Prostate gland (tissue), 2 donors: ENCODE data around the gene THSD4. TPM values are rescaled to one million over a fixed set of nuclear protein-coding genes. Genes with fewer than 3 reads are reported as not detected.

Experiments
- DNase-seq: peaks from one replicate; pipeline ENCODE4 v3.0.0-alpha.2; 2019; ENCODE audit warnings: low spot score
- H3K27ac ChIP-seq, 2 donors: fragments of 200-600 bp; sonication (generic); 2 replicates each; pipeline ENCODE4 v1.5.1; 2017 to 2019
- H3K27me3 ChIP-seq: fragments of 200-600 bp; sonication (generic); replicated peaks from 2 replicates; pipeline ENCODE4 v1.5.1; 2019; ENCODE audit not compliant: insufficient read depth
- H3K36me3 ChIP-seq, 2 donors: fragments of 200-600 bp; sonication (generic); 1 replicate in 1 of 2; 2 replicates in 1 of 2; pipeline versions ENCODE4 v1.5.1 to v1.8.1; 2017 to 2019
- H3K4me1 ChIP-seq: fragments of 200-600 bp; sonication (generic); replicated peaks from 2 replicates; pipeline ENCODE4 v1.5.1; 2019
- H3K4me3 ChIP-seq, 2 donors: fragments of 200-600 bp; sonication (generic); 2 replicates each; pipeline ENCODE4 v1.5.1; 2017 to 2019
- H3K9me3 ChIP-seq: fragments of 200-600 bp; sonication (generic); 2 replicates; pipeline ENCODE4 v1.5.1; 2017
- POLR2A ChIP-seq: fragments of 450-650 bp; IDR thresholded peaks from one replicate; pipeline ENCODE4 v1.6.1; 2016; ENCODE audit warnings: antibody characterized with exemption, mild to moderate bottlenecking
- POLR2AphosphoS5 ChIP-seq: sonication (generic); formaldehyde crosslinking; IDR thresholded peaks from one replicate; pipeline ENCODE4 v1.6.1; 2017; ENCODE audit warnings: antibody characterized with exemption
- WGBS: methylation state at CpG from one replicate; pipeline ENCODE4 v1.1.5; 2018; 5-methylcytosine and 5-hydroxymethylcytosine counted together
- intact Hi-C: fragments of 100-400 bp; cut with DNase I; formaldehyde crosslinking; loops from one replicate; pipeline ENCODE4 v1.14.2; 2022
- total RNA-seq, 2 donors: library from RNA; depleted of rRNA; stranded (reverse); fragments of >200 nt; gene quantifications; one replicate each; pipeline ENCODE4 v1.1.0, GENCODE V29; 2016
- TF ChIP-seq, protein P1 (sequence below), 4 experiments: fragments of 200-600 bp in 2 of 4; fragments of 450-650 bp in 2 of 4; sonication (generic) in 2 of 4; IDR thresholded peaks; 1 replicate in 3 of 4; 2 replicates in 1 of 4; pipeline ENCODE4 v1.5.1; 2016 to 2019; ENCODE audit warnings: antibody characterized with exemption in 4 of 4, mild to moderate bottlenecking in 2 of 4, moderate library complexity in 2 of 4

The THSD4 gene
- total RNA-seq, 2 donors from 2014 or later, result 84.1 to 223 TPM

DNA sequence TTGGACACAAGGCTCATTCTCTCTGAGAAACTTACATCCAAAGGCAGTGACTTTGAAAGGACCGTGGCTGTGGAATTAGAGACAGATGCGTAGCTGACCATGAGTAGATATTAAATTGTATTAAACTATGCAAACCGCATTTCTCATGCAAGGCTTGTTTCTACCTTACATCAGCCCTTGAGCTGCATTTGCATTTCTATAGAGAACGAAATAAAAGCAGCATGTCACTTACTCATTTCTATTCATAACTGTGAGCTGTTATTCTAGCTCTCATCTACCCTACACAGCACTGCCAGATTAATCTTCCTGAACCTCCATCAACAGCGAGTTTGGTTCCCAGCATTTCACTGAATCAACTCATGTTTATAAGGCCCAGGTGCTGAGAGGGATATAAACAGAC, 72.3 kb downstream of the THSD4 start:
- H3K9me3 ChIP-seq, result no peaks in the 10 kb centered on the region
- H3K27ac ChIP-seq, result no peak overlapping the region
- no peak overlapping the region for H3K4me3 ChIP-seq
- intact Hi-C loops, result no loop called here
- no peak for DNase-seq
- TF ChIP-seq POLR2A, result no peak
- TF ChIP-seq, protein P1, sequence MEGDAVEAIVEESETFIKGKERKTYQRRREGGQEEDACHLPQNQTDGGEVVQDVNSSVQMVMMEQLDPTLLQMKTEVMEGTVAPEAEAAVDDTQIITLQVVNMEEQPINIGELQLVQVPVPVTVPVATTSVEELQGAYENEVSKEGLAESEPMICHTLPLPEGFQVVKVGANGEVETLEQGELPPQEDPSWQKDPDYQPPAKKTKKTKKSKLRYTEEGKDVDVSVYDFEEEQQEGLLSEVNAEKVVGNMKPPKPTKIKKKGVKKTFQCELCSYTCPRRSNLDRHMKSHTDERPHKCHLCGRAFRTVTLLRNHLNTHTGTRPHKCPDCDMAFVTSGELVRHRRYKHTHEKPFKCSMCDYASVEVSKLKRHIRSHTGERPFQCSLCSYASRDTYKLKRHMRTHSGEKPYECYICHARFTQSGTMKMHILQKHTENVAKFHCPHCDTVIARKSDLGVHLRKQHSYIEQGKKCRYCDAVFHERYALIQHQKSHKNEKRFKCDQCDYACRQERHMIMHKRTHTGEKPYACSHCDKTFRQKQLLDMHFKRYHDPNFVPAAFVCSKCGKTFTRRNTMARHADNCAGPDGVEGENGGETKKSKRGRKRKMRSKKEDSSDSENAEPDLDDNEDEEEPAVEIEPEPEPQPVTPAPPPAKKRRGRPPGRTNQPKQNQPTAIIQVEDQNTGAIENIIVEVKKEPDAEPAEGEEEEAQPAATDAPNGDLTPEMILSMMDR (IDR thresholded peaks at IDR 0.05), result no peak
- TF ChIP-seq POLR2AphosphoS5, result no peak
- no peaks in the 10 kb centered on the region for H3K36me3 ChIP-seq
- H3K4me1 ChIP-seq, result no peaks in the 10 kb centered on the region
- 96% methylated on average over 5 of the region's 5 CpGs for WGBS
- no peaks in the 10 kb centered on the region for H3K27me3 ChIP-seq

DNA sequence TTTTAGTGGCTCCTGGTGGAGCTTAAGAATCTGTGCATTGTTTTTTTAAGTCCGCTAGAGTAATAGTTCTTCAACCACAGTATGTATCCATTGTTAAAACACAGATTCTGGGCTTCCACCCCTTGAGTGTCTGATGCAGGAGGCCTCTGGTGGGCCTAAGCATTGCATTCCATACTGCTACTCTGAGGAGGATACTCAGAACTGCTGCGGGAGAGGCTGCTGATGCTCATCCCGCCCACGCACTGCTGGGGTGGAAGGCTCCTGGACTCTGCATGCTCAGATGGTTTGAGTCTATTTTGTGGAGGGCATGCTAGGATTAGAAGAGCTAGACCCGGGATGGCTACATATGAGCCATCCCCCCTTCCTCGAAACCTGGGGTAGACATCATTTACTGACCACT, 74.4 kb downstream of the THSD4 start:
- no peaks in the 10 kb centered on the region for H3K36me3 ChIP-seq
- H3K9me3 ChIP-seq, result no peaks in the 10 kb centered on the region
- no peaks in the 10 kb centered on the region for H3K27me3 ChIP-seq
- no peak overlapping the region for H3K4me3 ChIP-seq
- no peaks in the 10 kb centered on the region for H3K4me1 ChIP-seq
- DNase-seq, result no peak
- TF ChIP-seq, protein P1 (IDR thresholded peaks at IDR 0.05), result no peak
- TF ChIP-seq POLR2AphosphoS5, result no peak
- TF ChIP-seq POLR2A, result no peak
- H3K27ac ChIP-seq, result no peak overlapping the region
- 87% methylated on average over 6 of the region's 6 CpGs for WGBS
- intact Hi-C loops, result no loop called here

DNA sequence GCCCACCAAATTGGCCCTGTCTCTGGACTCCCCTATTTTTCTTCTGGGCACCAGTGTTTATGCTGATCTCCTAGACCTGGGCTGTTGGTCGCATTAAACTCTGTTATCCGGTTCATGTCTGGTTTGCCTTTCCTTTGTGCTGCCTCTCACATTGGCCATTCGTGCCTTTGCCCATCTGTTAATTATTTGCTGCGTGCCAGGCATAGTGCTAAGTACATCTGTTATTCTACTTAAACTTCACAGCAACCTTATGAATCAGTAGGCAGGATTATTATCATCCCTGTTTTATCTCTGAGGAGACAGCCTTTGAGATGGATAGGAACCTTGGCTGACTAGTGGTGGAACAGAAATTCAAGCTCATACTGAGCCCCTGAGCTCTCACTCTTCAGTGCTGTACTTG, 76.0 kb downstream of the THSD4 start:
- WGBS, result 100% methylated on average over 4 of the region's 4 CpGs
- Histone ChIP-seq H3K36me3 (no peaks in the 10 kb centered on the region), H3K27ac (no peak overlapping the region), H3K4me1 (no peaks in the 10 kb centered on the region), H3K27me3 (no peaks in the 10 kb centered on the region), H3K4me3 (no peak overlapping the region), H3K9me3 (no peaks in the 10 kb centered on the region)
- TF ChIP-seq POLR2AphosphoS5 (no peak), POLR2A (no peak)
- TF ChIP-seq, protein P1 (IDR thresholded peaks at IDR 0.05), result no peak
- no peak for DNase-seq
- intact Hi-C loops, result no loop called here

DNA sequence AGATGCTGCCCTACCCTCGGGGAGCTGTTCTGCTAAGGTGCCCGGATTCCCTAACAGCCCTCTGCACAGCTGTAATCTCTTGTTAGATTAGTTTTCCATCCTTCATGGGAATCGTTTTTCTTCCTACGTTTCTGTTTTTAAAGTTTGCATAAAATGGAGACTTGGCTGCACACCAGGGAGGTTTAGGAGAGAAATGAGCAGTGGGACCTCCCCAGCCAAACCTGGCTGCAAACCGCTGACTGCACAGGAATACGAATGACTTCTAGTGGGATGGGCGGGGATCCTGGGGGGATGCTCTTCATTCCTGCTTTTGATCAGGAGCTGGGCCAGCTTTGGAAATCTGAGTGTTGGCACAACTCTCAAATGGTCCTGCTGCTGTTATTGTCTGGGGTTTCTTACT, 77.5 kb downstream of the THSD4 start:
- WGBS, result 76% methylated on average over 7 of the region's 7 CpGs
- TF ChIP-seq, protein P1 (IDR thresholded peaks at IDR 0.05), result no peak
- TF ChIP-seq POLR2A (no peak), POLR2AphosphoS5 (no peak)

DNA sequence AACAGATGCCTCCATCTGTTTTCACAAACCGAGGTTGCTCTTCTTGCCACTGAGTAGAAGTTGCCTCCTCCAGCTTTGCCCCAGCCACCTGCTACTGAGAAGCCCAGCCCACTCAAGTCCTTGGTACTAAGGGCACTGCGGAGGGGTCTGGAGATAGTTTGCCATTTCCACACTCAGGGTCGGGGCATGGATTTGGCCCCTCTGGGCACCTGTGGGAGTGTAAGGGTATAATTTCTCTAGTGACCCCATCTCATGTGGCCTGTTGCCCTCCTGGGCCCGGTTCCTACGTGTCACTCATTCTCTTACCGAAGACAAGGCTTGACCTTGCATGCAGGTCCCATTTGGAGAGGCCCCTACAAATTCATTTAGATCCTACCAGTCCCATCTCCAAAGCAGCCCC, 79.0 kb downstream of the THSD4 start:
- no peaks in the 10 kb centered on the region for H3K4me1 ChIP-seq
- intact Hi-C loops, result no loop called here
- no peak overlapping the region for H3K4me3 ChIP-seq
- DNase-seq, result no peak
- TF ChIP-seq POLR2A (no peak), POLR2AphosphoS5 (no peak)
- TF ChIP-seq, protein P1 (IDR thresholded peaks at IDR 0.05), result no peak
- H3K27ac ChIP-seq, result no peak overlapping the region
- 79% methylated on average over 6 of the region's 6 CpGs for WGBS
- H3K9me3 ChIP-seq, result no peaks in the 10 kb centered on the region
- no peaks in the 10 kb centered on the region for H3K27me3 ChIP-seq
- H3K36me3 ChIP-seq, result no peaks in the 10 kb centered on the region

More for the DNA sequence above, 77.5 kb downstream of the THSD4 start:
- no peak overlapping the region for H3K27ac ChIP-seq
- no peaks in the 10 kb centered on the region for H3K27me3 ChIP-seq
- H3K4me3 ChIP-seq, result no peak overlapping the region
- no peaks in the 10 kb centered on the region for H3K4me1 ChIP-seq
- H3K9me3 ChIP-seq, result no peaks in the 10 kb centered on the region
- no peak for DNase-seq
- no peaks in the 10 kb centered on the region for H3K36me3 ChIP-seq
- intact Hi-C loops, result no loop called here
